NCI-H460 (cell line): ENCODE data around the gene BICDL1. TPM values are rescaled to one million over a fixed set of nuclear protein-coding genes. Genes with fewer than 3 reads are reported as not detected.
A peak's percentile ranks its signal among the peaks of the same experiment; 100 is the strongest.

Experiments used
- DNase-seq: peaks from one replicate; pipeline ENCODE4 v3.0.0-alpha.2; 2016; ENCODE audit warnings: low read depth; ENCODE audit errors: extremely low read depth
- total RNA-seq: library from RNA; depleted of rRNA; stranded (reverse); fragments of >200 nt; shearing (Covaris generic); gene quantifications from 2 replicates; pipeline ENCODE4 v1.2.3, GENCODE V29; 2014

BICDL1 gene
- total RNA-seq, 1 experiment from 2014 or later: 3.2 TPM

GRCh38 chr12:120048263-120048662, 59.2 kb downstream of the BICDL1 start:
- DNase-seq: no peak

DNA sequence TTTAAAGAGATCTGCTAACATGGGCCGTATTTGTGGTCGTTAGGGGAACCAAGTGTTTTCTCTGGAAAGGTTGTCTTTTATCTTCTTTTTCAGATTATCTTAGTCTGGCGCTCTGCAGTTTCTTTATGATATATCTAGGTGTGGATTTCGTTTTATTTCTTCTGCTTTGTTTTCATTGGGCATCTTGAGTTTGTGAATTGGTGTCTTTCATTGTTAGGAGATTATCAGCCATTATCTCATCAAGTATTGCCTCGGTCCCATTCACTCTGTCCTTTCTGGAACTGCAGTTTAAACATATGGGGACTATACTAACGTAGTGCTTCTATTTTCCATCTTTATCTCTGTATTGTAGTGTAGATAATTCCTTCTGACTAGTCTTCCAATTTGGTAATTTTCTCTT, 60.4 kb downstream of the BICDL1 start:
- no peak for DNase-seq

DNA sequence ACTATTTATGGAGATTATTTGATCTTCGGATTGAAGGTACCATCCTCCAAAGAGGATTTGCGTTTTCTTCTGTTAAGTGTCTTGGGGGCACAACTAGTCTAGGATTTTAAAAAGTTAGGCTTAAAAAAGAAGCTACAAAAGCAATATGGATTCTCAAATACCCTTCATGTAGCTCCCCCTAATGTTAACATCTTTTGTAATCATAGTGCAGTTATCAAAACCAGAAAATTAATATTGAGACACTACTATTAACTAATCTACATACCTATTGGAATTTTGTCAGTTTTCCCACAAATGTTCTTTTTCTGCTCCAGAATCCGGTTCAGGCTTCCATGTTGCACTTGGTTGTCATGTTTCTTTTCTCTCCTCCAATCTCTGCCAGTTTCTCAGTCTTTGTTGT, 62.5 kb downstream of the BICDL1 start:
- DNase-seq: no peak

GRCh38 chr12:120054293-120054692, 65.3 kb downstream of the BICDL1 start:
- no peak for DNase-seq

- peak; percentile 36 for DNase-seq
Observed at GRCh38 chr12:120055231-120056000, 66.4 kb downstream of the BICDL1 start.

GRCh38 chr12:120056739-120057138, 67.7 kb downstream of the BICDL1 start:
- DNase-seq: no peak

DNA sequence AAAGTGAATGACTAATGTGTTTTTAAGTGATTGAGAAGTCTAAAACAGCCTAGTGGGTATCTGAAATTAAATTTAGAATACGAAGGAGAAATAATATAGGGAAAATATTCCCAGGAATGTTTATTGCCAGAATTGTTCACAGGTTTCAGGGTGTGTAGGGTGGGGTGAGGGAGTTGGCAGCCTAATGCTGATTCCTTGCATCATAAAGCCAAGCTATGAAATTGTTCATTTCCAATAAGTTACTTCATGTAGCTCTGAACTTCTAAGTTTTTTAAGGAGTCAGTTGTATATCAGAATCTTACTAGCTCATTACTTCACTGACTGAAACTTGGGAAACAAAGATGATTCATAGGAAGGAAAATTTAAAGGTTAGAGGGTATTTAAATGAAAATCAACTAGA, 71.2 kb downstream of the BICDL1 start:
- no peak for DNase-seq

DNA sequence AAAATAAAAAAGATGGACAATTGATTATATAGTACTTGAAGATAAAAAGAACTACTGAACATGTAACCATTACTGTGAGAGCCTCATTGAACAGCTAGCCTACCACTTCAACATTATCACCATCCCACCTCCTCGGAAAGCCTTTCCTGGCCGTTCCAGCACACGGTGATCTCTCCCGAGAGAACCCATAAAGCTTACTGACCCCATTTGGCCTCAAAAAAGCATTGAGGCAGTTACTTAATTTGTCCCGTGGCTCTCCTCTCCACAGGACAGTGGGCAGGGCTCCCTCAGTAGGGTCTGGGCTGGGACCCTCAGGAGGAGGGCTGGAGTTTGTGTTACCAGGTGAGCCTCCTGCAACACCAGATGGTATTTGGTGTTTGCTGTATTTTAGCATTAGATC, 71.7 kb downstream of the BICDL1 start:
- no peak for DNase-seq

DNA sequence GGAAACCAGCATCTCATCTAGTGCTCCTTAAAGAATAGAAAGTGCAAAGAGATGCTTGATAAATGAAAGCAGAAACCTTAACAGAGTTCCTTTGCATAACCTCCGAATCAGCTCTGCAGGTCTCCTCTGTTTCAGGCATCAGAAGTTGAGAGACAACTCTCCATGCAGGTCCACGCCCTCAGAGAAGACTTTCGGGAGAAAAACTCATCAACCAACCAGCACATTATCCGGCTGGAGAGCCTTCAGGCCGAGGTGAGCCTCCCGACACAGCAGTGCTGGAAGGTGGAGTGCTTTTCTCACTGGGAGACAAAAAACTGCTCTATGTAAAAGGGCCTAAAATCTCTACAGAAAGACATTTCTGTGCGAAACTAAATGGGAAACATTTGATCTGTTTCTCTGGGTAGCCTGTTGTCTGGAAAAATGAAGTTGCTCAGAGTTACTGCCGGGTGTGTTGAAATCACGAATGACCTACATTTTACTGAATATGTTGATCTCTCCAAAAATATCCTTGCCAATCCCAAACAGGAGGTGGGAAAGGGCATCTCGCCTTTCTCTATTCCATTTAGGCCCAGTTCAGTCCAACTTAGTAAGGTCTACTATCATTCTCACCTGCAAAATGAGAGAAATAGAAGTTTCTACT, 72.7 kb downstream of the BICDL1 start:
- DNase-seq: no peak

DNA sequence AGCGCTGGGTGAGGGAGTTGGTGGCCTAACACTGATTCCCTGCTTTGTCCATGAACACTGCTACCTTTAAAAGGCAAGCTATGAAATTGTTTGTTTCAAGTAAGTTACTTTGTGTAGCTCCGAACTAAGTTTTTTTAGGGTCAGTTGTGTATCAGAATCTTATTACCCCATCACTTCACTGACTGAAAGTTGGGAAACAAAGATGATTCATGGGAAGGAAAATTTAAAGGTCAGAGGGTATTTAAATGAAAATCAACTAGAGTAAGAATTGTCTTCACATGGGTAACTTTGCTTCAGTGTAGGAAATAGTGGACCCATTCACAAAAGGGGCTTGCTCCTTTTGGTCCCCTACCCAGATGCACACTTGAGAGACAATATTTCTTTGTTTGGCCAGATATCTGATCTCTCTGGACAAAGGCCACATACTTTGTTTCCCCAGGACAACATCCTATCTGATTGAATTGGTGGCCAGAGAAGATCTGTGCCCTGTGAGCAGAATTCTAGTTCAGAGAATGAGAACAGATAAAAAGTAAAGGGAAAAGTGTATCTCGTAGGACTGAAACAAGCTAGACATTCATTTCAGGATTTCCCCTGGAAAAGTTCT, 74.0 kb downstream of the BICDL1 start:
- DNase-seq: no peak

GRCh38 chr12:120064054-120064940, 75.3 kb downstream of the BICDL1 start:
- DNase-seq: no peak

DNA sequence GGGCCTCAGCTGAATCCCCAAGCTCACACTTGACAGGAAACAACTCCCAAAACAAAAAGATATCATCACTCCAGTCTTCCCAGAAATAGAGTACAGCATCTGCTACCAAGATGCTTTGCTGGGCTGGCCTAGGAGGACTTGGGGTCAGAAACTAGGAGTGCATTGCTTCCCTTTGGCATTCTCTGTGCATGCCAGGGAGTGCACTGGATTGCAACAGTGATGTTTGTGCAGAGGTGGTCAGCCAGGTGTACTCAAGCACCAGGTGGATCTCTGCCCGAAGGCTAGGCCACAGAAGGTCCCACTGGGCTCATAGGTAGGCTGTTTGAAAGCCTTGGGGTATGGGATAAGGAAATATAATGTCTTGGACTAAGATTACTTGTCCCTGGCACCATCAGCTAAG, 76.4 kb downstream of the BICDL1 start:
- no peak for DNase-seq

DNA sequence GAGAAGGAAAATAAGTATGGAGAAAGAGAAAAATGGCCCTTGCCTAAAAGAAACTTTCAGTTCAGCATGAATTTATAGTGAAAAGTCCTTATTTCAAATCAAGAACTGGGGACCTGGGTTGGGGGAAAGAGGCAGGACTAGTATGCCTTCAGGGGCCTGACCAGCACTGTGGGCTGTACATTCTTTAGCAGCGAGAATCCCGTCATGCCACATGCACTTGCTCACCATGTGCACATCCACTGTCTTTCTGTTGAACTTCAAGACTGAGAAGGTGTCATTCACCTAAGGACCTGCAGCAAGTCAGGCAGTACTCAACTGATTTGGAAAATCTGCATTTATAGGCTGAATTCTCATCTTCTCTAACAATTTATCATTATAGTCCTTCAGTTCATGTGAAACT, 77.3 kb downstream of the BICDL1 start:
- no peak for DNase-seq

DNA sequence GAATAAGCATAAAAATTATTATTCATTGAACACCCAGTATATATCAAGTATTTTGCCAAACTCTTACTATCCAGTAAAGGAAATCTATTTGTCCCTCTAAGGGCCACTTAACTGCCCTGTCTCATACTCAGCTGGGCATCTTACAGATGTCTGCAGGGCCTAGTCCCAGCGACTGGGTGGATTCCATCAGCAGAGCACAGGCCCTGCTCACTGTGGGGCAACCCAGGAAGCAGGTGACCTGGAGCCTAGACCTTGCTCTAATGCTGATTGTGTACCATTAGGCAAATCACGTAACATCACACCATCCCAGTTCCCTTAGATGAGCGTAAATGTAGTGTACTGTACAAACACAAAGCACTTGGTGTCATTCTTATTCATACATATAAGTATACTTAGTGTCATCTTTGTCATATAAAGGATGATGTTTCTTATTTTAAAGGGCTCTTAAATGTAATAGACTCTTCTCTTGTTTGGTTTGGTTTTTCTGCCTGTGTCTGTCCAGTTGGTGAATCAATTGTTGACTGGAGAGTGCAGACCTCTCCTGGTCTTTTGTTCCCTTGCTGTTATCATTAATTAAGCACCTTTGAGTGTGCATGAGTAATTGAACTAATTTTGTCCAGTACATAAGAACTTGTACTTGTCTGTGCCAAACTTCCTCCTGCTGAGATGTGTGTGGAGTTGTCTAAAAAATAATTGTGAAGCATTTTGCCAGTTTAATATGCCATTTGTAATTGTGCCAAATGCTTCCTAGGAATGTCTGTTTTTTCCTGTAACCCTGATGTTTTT, 78.2 kb downstream of the BICDL1 start:
- DNase-seq: no peak

- no peak for DNase-seq
Observed at GRCh38 chr12:120067901-120068300, 78.9 kb downstream of the BICDL1 start.

DNA sequence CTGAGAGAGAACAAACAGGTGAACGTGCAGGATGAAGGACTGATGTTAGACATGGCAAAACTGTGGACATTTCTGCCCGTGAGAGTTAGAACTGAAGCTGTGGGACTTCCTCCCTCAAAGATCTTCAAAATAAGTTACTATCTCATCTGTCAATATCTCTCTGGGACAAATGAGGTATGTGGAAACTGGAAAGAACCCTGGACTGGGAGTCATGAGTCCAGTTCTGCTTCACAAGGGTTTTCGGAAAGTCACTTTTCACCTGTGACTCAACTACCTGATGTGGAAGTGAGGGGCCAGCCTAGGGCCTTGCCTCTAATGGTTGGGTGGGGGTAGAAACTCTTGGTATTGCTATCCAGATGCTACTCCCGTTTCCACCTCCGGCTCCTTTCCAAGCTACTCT, 80.2 kb downstream of the BICDL1 start:
- no peak for DNase-seq

DNA sequence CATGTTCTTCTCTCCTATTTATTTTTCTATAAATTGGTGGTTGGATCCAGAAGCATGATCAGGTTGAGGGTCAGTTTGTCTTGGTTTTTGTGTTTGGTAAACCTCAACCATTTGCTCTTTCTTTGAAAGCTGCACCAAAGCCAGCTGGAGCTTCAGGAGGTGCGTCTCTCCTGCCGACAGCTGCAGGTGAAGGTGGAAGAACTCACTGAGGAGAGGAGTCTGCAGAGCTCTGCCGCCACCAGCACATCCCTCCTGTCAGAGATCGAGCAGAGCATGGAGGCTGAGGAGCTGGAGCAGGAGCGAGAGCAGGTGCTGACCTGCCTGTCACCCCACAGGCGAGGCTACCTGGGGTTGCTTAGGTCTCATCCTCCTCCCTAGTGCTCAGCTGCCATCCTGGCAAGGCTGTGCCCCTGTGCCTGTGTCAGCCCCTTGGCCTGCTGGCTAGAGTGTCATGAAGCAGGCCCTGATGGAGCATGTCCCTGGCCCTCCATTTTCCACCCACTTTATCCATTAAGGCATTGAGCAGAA, 82.5 kb downstream of the BICDL1 start:
- no peak for DNase-seq

- DNase-seq: no peak
Observed at GRCh38 chr12:120072472-120073249, 83.6 kb downstream of the BICDL1 start.

DNA sequence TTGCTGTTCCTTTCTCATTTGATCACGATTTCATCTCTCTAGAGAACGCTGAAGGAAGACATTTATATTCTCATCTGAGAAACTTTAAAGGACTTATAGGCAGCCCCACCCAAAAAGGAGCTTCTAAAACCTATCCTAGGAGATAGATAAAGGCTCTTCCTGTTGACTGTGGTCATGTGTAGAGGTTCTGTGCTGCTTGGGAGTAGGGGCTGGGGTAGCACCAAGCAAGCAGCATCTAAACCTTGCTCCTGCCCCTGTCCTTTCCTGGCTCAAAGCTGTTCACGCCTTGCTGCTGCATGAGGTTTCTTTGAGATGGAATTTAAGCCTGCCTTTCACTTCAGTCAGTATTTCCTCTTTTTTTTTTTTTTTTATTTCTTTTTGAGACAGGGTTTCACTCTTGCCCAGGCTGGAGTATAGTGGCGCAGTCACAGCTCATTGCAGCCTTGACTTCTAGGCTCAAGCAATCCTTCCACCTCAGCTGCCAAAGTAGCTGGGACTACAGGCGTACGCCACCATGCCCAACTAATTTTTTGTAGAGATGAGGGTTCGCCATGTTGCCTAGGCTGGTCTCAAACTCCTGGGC, 86.1 kb downstream of the BICDL1 start:
- no peak for DNase-seq
